ENCODE measurements around the gene FGD6.

Gene FGD6

GRCh38 chr12:95136598-95136997 is 80.7 kb downstream of the FGD6 start:
- Histone ChIP-seq H2BK5ac (ENCODE audit: low read length) (no peak overlapping the region), H2BK120ac (ENCODE audit: low read depth, low read length) (no peak overlapping the region), H3K23ac (ENCODE audit: low read depth, low read length, poor library complexity) (no peak overlapping the region), H3K18ac (ENCODE audit: low read length) (no peak overlapping the region), H3K9ac (ENCODE audit: low read depth, low read length, poor library complexity) (no peak overlapping the region), H2AFZ (ENCODE audit: low read length) (no peak overlapping the region), H3K14ac (ENCODE audit: low read length) (no peak overlapping the region), H3K27me3 (ENCODE audit: control insufficient read depth in 3 of 3, insufficient read depth in 3 of 3, low read depth in 1 of 3, low read length in 3 of 3) (no peaks in the 10 kb centered on the region), H2BK15ac (ENCODE audit: low read length) (no peak overlapping the region), H3K4me1 (ENCODE audit: control insufficient read depth in 2 of 2, insufficient read depth in 1 of 2, low read depth in 1 of 2, low read length in 2 of 2) (peaks cover 0 to 2% of the 10 kb centered on the region in 2 donors), H4K8ac (ENCODE audit: low read depth, low read length) (no peak overlapping the region), H3K4me2 (ENCODE audit: insufficient read depth, low read length, poor library complexity, severe bottlenecking) (no peak overlapping the region), H2AK5ac (ENCODE audit: low read depth, low read length) (no peak overlapping the region), H4K91ac (ENCODE audit: low read depth, low read length, poor library complexity) (no peak overlapping the region), H3K27ac (replicated peaks; ENCODE audit: low read length) (no peak overlapping the region), H2BK12ac (ENCODE audit: low read length) (no peak overlapping the region), H3K4ac (ENCODE audit: low read length) (no peak overlapping the region), H3K36me3 (replicated peaks in 1 of 2; ENCODE audit: control insufficient read depth in 2 of 2, insufficient read depth in 2 of 2, low read length in 2 of 2) (peaks cover 12 to 77% of the 10 kb centered on the region in 2 donors), H3K4me3 (ENCODE audit: low read length in 2 of 2) (no peak overlapping the region), H3K9me3 (replicated peaks in 1 of 2; ENCODE audit: control insufficient read depth in 2 of 2, insufficient read depth in 1 of 2, low read depth in 1 of 2, low read length in 2 of 2) (peaks cover 0 to 5% of the 10 kb centered on the region in 2 donors), H3K79me1 (ENCODE audit: low read depth, low read length) (no peaks in the 10 kb centered on the region)
- no peak for DNase-seq (ENCODE audit: low spot score)
- no CpG with 5 or more reads among the region's 1 CpG for WGBS, 2 donors (ENCODE audit: extremely low coverage in 2 of 2, insufficient read length in 2 of 2, insufficient replicate concordance in 1 of 2)

GRCh38 chr12:95134085-95134484 is 83.2 kb downstream of the FGD6 start:
- no peak overlapping the region for H2AK5ac ChIP-seq (ENCODE audit: low read depth, low read length)
- no peak overlapping the region for H3K27ac ChIP-seq (replicated peaks; ENCODE audit: low read length)
- peaks cover 12 to 85% of the 10 kb centered on the region in 2 donors for H3K36me3 ChIP-seq (replicated peaks in 1 of 2; ENCODE audit: control insufficient read depth in 2 of 2, insufficient read depth in 2 of 2, low read length in 2 of 2)
- no peak overlapping the region for H3K4me3 ChIP-seq (ENCODE audit: low read length in 2 of 2)
- H3K4ac ChIP-seq (ENCODE audit: low read length) = no peak overlapping the region
- H3K4me1 ChIP-seq (ENCODE audit: control insufficient read depth in 2 of 2, insufficient read depth in 1 of 2, low read depth in 1 of 2, low read length in 2 of 2) = peaks cover 0 to 2% of the 10 kb centered on the region in 2 donors
- no peak overlapping the region for H2AFZ ChIP-seq (ENCODE audit: low read length)
- H3K9ac ChIP-seq (ENCODE audit: low read depth, low read length, poor library complexity) = no peak overlapping the region
- H4K8ac ChIP-seq (ENCODE audit: low read depth, low read length) = no peak overlapping the region
- no peaks in the 10 kb centered on the region for H3K27me3 ChIP-seq (ENCODE audit: control insufficient read depth in 3 of 3, insufficient read depth in 3 of 3, low read depth in 1 of 3, low read length in 3 of 3)
- H3K79me1 ChIP-seq (ENCODE audit: low read depth, low read length) = no peaks in the 10 kb centered on the region
- WGBS, 2 donors (ENCODE audit: extremely low coverage in 2 of 2, insufficient read length in 2 of 2, insufficient replicate concordance in 1 of 2) = no CpG with 5 or more reads among the region's 6 CpGs
- H2BK12ac ChIP-seq (ENCODE audit: low read length) = no peak overlapping the region
- H3K4me2 ChIP-seq (ENCODE audit: insufficient read depth, low read length, poor library complexity, severe bottlenecking) = no peak overlapping the region
- no peak overlapping the region for H2BK5ac ChIP-seq (ENCODE audit: low read length)
- H3K14ac ChIP-seq (ENCODE audit: low read length) = no peak overlapping the region
- H2BK120ac ChIP-seq (ENCODE audit: low read depth, low read length) = no peak overlapping the region
- no peak for DNase-seq (ENCODE audit: low spot score)
- H3K9me3 ChIP-seq (replicated peaks in 1 of 2; ENCODE audit: control insufficient read depth in 2 of 2, insufficient read depth in 1 of 2, low read depth in 1 of 2, low read length in 2 of 2) = peaks cover 0 to 5% of the 10 kb centered on the region in 2 donors
- H3K23ac ChIP-seq (ENCODE audit: low read depth, low read length, poor library complexity) = no peak overlapping the region
- H2BK15ac ChIP-seq (ENCODE audit: low read length) = no peak overlapping the region
- H3K18ac ChIP-seq (ENCODE audit: low read length) = no peak overlapping the region
- H4K91ac ChIP-seq (ENCODE audit: low read depth, low read length, poor library complexity) = no peak overlapping the region

GRCh38 chr12:95131589-95132340 is 85.5 kb downstream of the FGD6 start:
- Histone ChIP-seq H2BK12ac (ENCODE audit: low read length) (no peak overlapping the region), H3K4me2 (ENCODE audit: insufficient read depth, low read length, poor library complexity, severe bottlenecking) (no peak overlapping the region), H3K9me3 (replicated peaks in 1 of 2; ENCODE audit: control insufficient read depth in 2 of 2, insufficient read depth in 1 of 2, low read depth in 1 of 2, low read length in 2 of 2) (peaks cover 0 to 5% of the 10 kb centered on the region in 2 donors), H3K23ac (ENCODE audit: low read depth, low read length, poor library complexity) (no peak overlapping the region), H3K27me3 (ENCODE audit: control insufficient read depth in 3 of 3, insufficient read depth in 3 of 3, low read depth in 1 of 3, low read length in 3 of 3) (no peaks in the 10 kb centered on the region), H4K91ac (ENCODE audit: low read depth, low read length, poor library complexity) (no peak overlapping the region), H3K4me1 (ENCODE audit: control insufficient read depth in 2 of 2, insufficient read depth in 1 of 2, low read depth in 1 of 2, low read length in 2 of 2) (no peaks in the 10 kb centered on the region), H2AK5ac (ENCODE audit: low read depth, low read length) (no peak overlapping the region), H3K4ac (ENCODE audit: low read length) (no peak overlapping the region), H2BK15ac (ENCODE audit: low read length) (no peak overlapping the region), H3K27ac (replicated peaks; ENCODE audit: low read length) (no peak overlapping the region), H2BK120ac (ENCODE audit: low read depth, low read length) (no peak overlapping the region), H2AFZ (ENCODE audit: low read length) (no peak overlapping the region), H2BK5ac (ENCODE audit: low read length) (no peak overlapping the region), H3K14ac (ENCODE audit: low read length) (no peak overlapping the region), H3K36me3 (replicated peaks in 1 of 2; ENCODE audit: control insufficient read depth in 2 of 2, insufficient read depth in 2 of 2, low read length in 2 of 2) (peaks cover 14 to 84% of the 10 kb centered on the region in 2 donors), H3K4me3 (ENCODE audit: low read length in 2 of 2) (no peak overlapping the region), H3K79me1 (ENCODE audit: low read depth, low read length) (no peaks in the 10 kb centered on the region), H3K18ac (ENCODE audit: low read length) (no peak overlapping the region), H4K8ac (ENCODE audit: low read depth, low read length) (no peak overlapping the region), H3K9ac (ENCODE audit: low read depth, low read length, poor library complexity) (no peak overlapping the region)
- no peak for DNase-seq (ENCODE audit: low spot score)
- no CpG with 5 or more reads among the region's 10 CpGs for WGBS, 2 donors (ENCODE audit: extremely low coverage in 2 of 2, insufficient read length in 2 of 2, insufficient replicate concordance in 1 of 2)

GRCh38 chr12:95130096-95130495 is 87.2 kb downstream of the FGD6 start:
- H3K18ac ChIP-seq (ENCODE audit: low read length) = no peak overlapping the region
- peaks cover 12 to 83% of the 10 kb centered on the region in 2 donors for H3K36me3 ChIP-seq (replicated peaks in 1 of 2; ENCODE audit: control insufficient read depth in 2 of 2, insufficient read depth in 2 of 2, low read length in 2 of 2)

More at GRCh38 chr12:95130096-95130495, 87.2 kb downstream of the FGD6 start:
- Histone ChIP-seq H3K4me3 (ENCODE audit: low read length in 2 of 2) (no peak overlapping the region), H2BK15ac (ENCODE audit: low read length) (no peak overlapping the region), H3K27ac (replicated peaks; ENCODE audit: low read length) (no peak overlapping the region), H3K4me2 (ENCODE audit: insufficient read depth, low read length, poor library complexity, severe bottlenecking) (no peak overlapping the region), H2BK12ac (ENCODE audit: low read length) (no peak overlapping the region), H3K9me3 (replicated peaks in 1 of 2; ENCODE audit: control insufficient read depth in 2 of 2, insufficient read depth in 1 of 2, low read depth in 1 of 2, low read length in 2 of 2) (peaks cover 0 to 5% of the 10 kb centered on the region in 2 donors), H3K79me1 (ENCODE audit: low read depth, low read length) (no peaks in the 10 kb centered on the region), H2AFZ (ENCODE audit: low read length) (no peak overlapping the region), H3K14ac (ENCODE audit: low read length) (no peak overlapping the region), H2BK5ac (ENCODE audit: low read length) (no peak overlapping the region), H4K91ac (ENCODE audit: low read depth, low read length, poor library complexity) (no peak overlapping the region), H3K9ac (ENCODE audit: low read depth, low read length, poor library complexity) (no peak overlapping the region), H4K8ac (ENCODE audit: low read depth, low read length) (no peak overlapping the region), H3K4me1 (ENCODE audit: control insufficient read depth in 2 of 2, insufficient read depth in 1 of 2, low read depth in 1 of 2, low read length in 2 of 2) (no peaks in the 10 kb centered on the region), H2BK120ac (ENCODE audit: low read depth, low read length) (no peak overlapping the region), H3K27me3 (ENCODE audit: control insufficient read depth in 3 of 3, insufficient read depth in 3 of 3, low read depth in 1 of 3, low read length in 3 of 3) (no peaks in the 10 kb centered on the region), H2AK5ac (ENCODE audit: low read depth, low read length) (no peak overlapping the region), H3K23ac (ENCODE audit: low read depth, low read length, poor library complexity) (no peak overlapping the region), H3K4ac (ENCODE audit: low read length) (no peak overlapping the region)
- DNase-seq (ENCODE audit: low spot score) = no peak
- WGBS, 2 donors (ENCODE audit: extremely low coverage in 2 of 2, insufficient read length in 2 of 2, insufficient replicate concordance in 1 of 2) = no CpG with 5 or more reads among the region's 1 CpG

Data from neuronal stem cell (in vitro differentiated cells).